ENCODE results near the gene MMP14. TPM values are rescaled to one million over a fixed set of nuclear protein-coding genes. Genes with fewer than 3 reads are reported as not detected.

Gene MMP14
- total and polyA plus RNA-seq, 2 experiments from 2014 or later: 7.0 to 56.4 TPM

- no peak for TF ChIP-seq REST (IDR thresholded peaks at IDR 0.05; ENCODE audit: unreplicated experiment)
- no peak for TF ChIP-seq EZH2phosphoT487 (IDR thresholded peaks at IDR 0.05; ENCODE audit: unreplicated experiment)
- TF ChIP-seq ZNF114 (CRISPR knock-in tag; IDR thresholded peaks at IDR 0.05): no peak
- TF ChIP-seq ETS1 (IDR thresholded peaks at IDR 0.05): no peak
- no peak for TF ChIP-seq NANOG (IDR thresholded peaks at IDR 0.05; ENCODE audit: borderline replicate concordance)
- no peak for TF ChIP-seq CREB1 (CRISPR knock-in tag; IDR thresholded peaks at IDR 0.05; ENCODE audit: low read depth)
- no peak for TF ChIP-seq ZNF331 (CRISPR knock-in tag; IDR thresholded peaks at IDR 0.05; ENCODE audit: low read depth)
Measured at GRCh38 chr14:22885975-22886374, 49.6 kb downstream of the MMP14 start (continued).

GRCh38 chr14:22886500-22887259 lies 50.3 kb downstream of the MMP14 start:
- H3K27me3 Mint-ChIP-seq (ENCODE audit: insufficient read depth, low read depth, poor library complexity): peaks cover 29% of the 10 kb centered on the region
- Histone ChIP-seq H3K9me2 (ENCODE audit: insufficient read depth) (no peaks in the 10 kb centered on the region), H3K4me2 (peak overlapping the region; percentile 82), H3K79me2 (replicated peaks; ENCODE audit: insufficient read depth) (no peaks in the 10 kb centered on the region), H4K20me1 (replicated peaks; ENCODE audit: insufficient read depth) (no peaks in the 10 kb centered on the region), H3K4me1 (ENCODE audit: insufficient read depth) (peaks cover 27% of the 10 kb centered on the region), H3K36me3 (ENCODE audit: insufficient read depth) (no peaks in the 10 kb centered on the region), H3F3A (replicated peaks; ENCODE audit: low read depth) (peaks cover 7% of the 10 kb centered on the region), H3K27ac (ENCODE audit: low read depth) (peak overlapping the region; percentile 71; the same call in 1 of the 2 replicates), H3K27me3 (ENCODE audit: insufficient read depth) (peaks cover 17% of the 10 kb centered on the region), H3K4me3 (peak overlapping the region; percentile 67), H2AFZ (peak overlapping the region; percentile 92)
- DNase-seq (ENCODE audit: low spot score) (peak; percentile 88), ATAC-seq (peak; percentile 68)
- H3K4me3 Mint-ChIP-seq: peak overlapping the region; percentile 93
- TF ChIP-seq ETS1 (IDR thresholded peaks at IDR 0.05) (0 out of 2 replicates have a peak, but pooled peaks have one; percentile 12), POLR2AphosphoS5 (IDR thresholded peaks at IDR 0.05; ENCODE audit: low read depth) (peak; percentile 66), CREB1 (CRISPR knock-in tag; IDR thresholded peaks at IDR 0.05; ENCODE audit: low read depth) (no peak), CTCF (conservative IDR thresholded peaks at IDR 0.05; ENCODE audit: low read depth in 2 of 2) (peak in 1 of 2 experiments; percentile 38; a peak in 2 of 4 replicates)
- no peaks in the 10 kb centered on the region; the same call in 2 of the 3 replicates for H3K9me3 Mint-ChIP-seq
- peaks cover 41% of the 10 kb centered on the region for H3K4me1 Mint-ChIP-seq
- peaks cover 9% of the 10 kb centered on the region; the same call in 2 of the 3 replicates for H3K36me3 Mint-ChIP-seq (ENCODE audit: low read depth)
- H3K27ac Mint-ChIP-seq: peak overlapping the region; percentile 96

All from GM23338 (cell line).